Colonic mucosa (tissue), 4 donors: ENCODE results near the gene CHST8. TPM values are rescaled to one million over a fixed set of nuclear protein-coding genes. Genes with fewer than 3 reads are reported as not detected.

ENCODE experiments used
- DNase-seq: peaks from one replicate; pipeline ENCODE4 v3.0.0-alpha.2; 2020
- H3K27ac ChIP-seq: fragments of 200-600 bp; one replicate; pipeline ENCODE4 v1.8.0; 2021
- H3K27me3 ChIP-seq: fragments of 200-600 bp; one replicate; pipeline ENCODE4 v1.8.0; 2021
- H3K36me3 ChIP-seq: fragments of 200-600 bp; one replicate; pipeline ENCODE4 v1.8.0; 2021
- H3K4me1 ChIP-seq: fragments of 200-600 bp; one replicate; pipeline ENCODE4 v1.8.0; 2021; ENCODE audit warnings: mild to moderate bottlenecking
- H3K4me3 ChIP-seq: fragments of 200-600 bp; one replicate; pipeline ENCODE4 v1.8.0; 2021
- H3K9ac ChIP-seq, 2 donors: one replicate each; pipeline ENCODE4 v1.7.0; 2013; ENCODE audit warnings: control low read depth in 2 of 2, low read depth in 2 of 2, low read length in 2 of 2
- H3K9me3 ChIP-seq: fragments of 200-600 bp; one replicate; pipeline ENCODE4 v1.8.0; 2021
- CTCF ChIP-seq: fragments of 200-600 bp; IDR thresholded peaks from one replicate; pipeline ENCODE4 v1.8.0; 2022; ENCODE audit warnings: antibody characterized with exemption, mild to moderate bottlenecking
- intact Hi-C: fragments of 100-400 bp; cut with DNase I; formaldehyde crosslinking; loops from one replicate; pipeline ENCODE4 v1.14.1; 2022
- total RNA-seq, 2 donors: library from RNA; stranded (reverse); fragmentation: NEBNext Ultra II Directional in 1 of 2; extraction: Animal tissue kit (Norgen Biotek cat#: 25700) in 1 of 2; gene quantifications; one replicate each; pipeline ENCODE4 v1.2.1, GENCODE V29; 2021
- donor health status: healthy.
- donor health status: DM: no; HTN: no; CAD: no.
- donor health status: DM: no; HTN: no; CAD: no.

CHST8 gene
- total RNA-seq, 2 donors from 2014 or later = not detected

- Histone ChIP-seq H3K9ac (no peak overlapping the region), H3K9me3 (no peaks in the 10 kb centered on the region), H3K4me1 (no peaks in the 10 kb centered on the region), H3K27ac (no peak overlapping the region), H3K36me3 (no peaks in the 10 kb centered on the region), H3K27me3 (no peaks in the 10 kb centered on the region), H3K4me3 (no peak overlapping the region)
- no peak for DNase-seq
- no peak for TF ChIP-seq CTCF
- intact Hi-C loops = no loop called here
Observed at GRCh38 chr19:33726756-33727155, 105.0 kb downstream of the CHST8 start.

GRCh38 chr19:33727331-33727998 lies 105.7 kb downstream of the CHST8 start:
- no peaks in the 10 kb centered on the region for H3K4me1 ChIP-seq
- DNase-seq = no peak

GRCh38 chr19:33728141-33728540 lies 106.4 kb downstream of the CHST8 start:
- no peak overlapping the region for H3K9ac ChIP-seq
- no peaks in the 10 kb centered on the region for H3K27me3 ChIP-seq
- intact Hi-C loops = no loop called here
- no peak for TF ChIP-seq CTCF
- H3K9me3 ChIP-seq = no peaks in the 10 kb centered on the region
- H3K36me3 ChIP-seq = no peaks in the 10 kb centered on the region
- H3K4me1 ChIP-seq = no peaks in the 10 kb centered on the region
- no peak overlapping the region for H3K27ac ChIP-seq
- no peak for DNase-seq
- H3K4me3 ChIP-seq = no peak overlapping the region

More at GRCh38 chr19:33727331-33727998, 105.7 kb downstream of the CHST8 start:
- no peak overlapping the region for H3K4me3 ChIP-seq
- no peak overlapping the region for H3K27ac ChIP-seq
- no peaks in the 10 kb centered on the region for H3K27me3 ChIP-seq
- TF ChIP-seq CTCF = no peak
- intact Hi-C loops = no loop called here
- no peaks in the 10 kb centered on the region for H3K36me3 ChIP-seq
- H3K9me3 ChIP-seq = no peaks in the 10 kb centered on the region
- H3K9ac ChIP-seq = no peak overlapping the region

GRCh38 chr19:33730858-33731607 lies 109.3 kb downstream of the CHST8 start:
- no peak for TF ChIP-seq CTCF
- H3K36me3 ChIP-seq = no peaks in the 10 kb centered on the region
- DNase-seq = no peak
- intact Hi-C loops = no loop called here
- H3K4me3 ChIP-seq = no peak overlapping the region
- H3K9ac ChIP-seq = no peak overlapping the region
- no peaks in the 10 kb centered on the region for H3K9me3 ChIP-seq
- no peak overlapping the region for H3K27ac ChIP-seq
- H3K27me3 ChIP-seq = no peaks in the 10 kb centered on the region
- H3K4me1 ChIP-seq = no peaks in the 10 kb centered on the region

- no peaks in the 10 kb centered on the region for H3K27me3 ChIP-seq
- H3K27ac ChIP-seq = no peak overlapping the region
- H3K36me3 ChIP-seq = no peaks in the 10 kb centered on the region
- intact Hi-C loops = no loop called here
- H3K4me3 ChIP-seq = no peak overlapping the region
- no peak for DNase-seq
- TF ChIP-seq CTCF = no peak
- H3K9me3 ChIP-seq = no peaks in the 10 kb centered on the region
- H3K4me1 ChIP-seq = no peaks in the 10 kb centered on the region
- no peak overlapping the region for H3K9ac ChIP-seq
Observed at GRCh38 chr19:33731881-33732280, 110.1 kb downstream of the CHST8 start.
